Gastroesophageal sphincter (tissue), 4 donors: ENCODE measurements around the gene HIVEP2. TPM values are rescaled to one million over a fixed set of nuclear protein-coding genes. Genes with fewer than 3 reads are reported as not detected.
A peak's percentile ranks its signal among the peaks of the same experiment; 100 is the strongest.

Source experiments
- ATAC-seq: fragments of 150-250 bp; one replicate; pipeline ENCODE4 v1.9.1; 2016; ENCODE audit warnings: mild to moderate bottlenecking, moderate library complexity
- H3K27ac ChIP-seq, 4 donors: fragments of 200-600 bp; sonication (generic) in 3 of 4; 1 replicate in 3 of 4; 2 replicates in 1 of 4; pipeline ENCODE4 v1.5.1; 2016 to 2019
- H3K27me3 ChIP-seq: fragments of 200-600 bp; sonication (generic); one replicate; pipeline ENCODE4 v1.5.1; 2019
- H3K36me3 ChIP-seq, 2 donors: fragments of 200-600 bp; sonication (generic); one replicate each; pipeline ENCODE4 v1.5.1; 2019; ENCODE audit warnings: control low read depth in 1 of 2
- H3K4me1 ChIP-seq, 3 donors: fragments of 200-600 bp; sonication (generic); 1 replicate in 2 of 3; 2 replicates in 1 of 3; pipeline ENCODE4 v1.5.1; 2016 to 2019; ENCODE audit warnings: control low read depth in 2 of 3
- H3K4me3 ChIP-seq, 2 donors: fragments of 200-600 bp; sonication (generic); one replicate each; pipeline ENCODE4 v1.5.1; 2019; ENCODE audit warnings: mild to moderate bottlenecking in 1 of 2, moderate library complexity in 1 of 2
- H3K9me3 ChIP-seq, 3 donors: fragments of 200-600 bp; sonication (generic); one replicate each; pipeline ENCODE4 v1.5.1; 2017 to 2019; ENCODE audit warnings: control low read depth in 2 of 3
- EP300 ChIP-seq: sonication (generic); formaldehyde crosslinking; IDR thresholded peaks from one replicate; pipeline ENCODE4 v1.6.1; 2017; ENCODE audit warnings: antibody characterized with exemption, mild to moderate bottlenecking
- POLR2A ChIP-seq, 2 donors: fragments of 450-650 bp; IDR thresholded peaks; one replicate each; pipeline ENCODE4 v1.6.1; 2017; ENCODE audit warnings: antibody characterized with exemption in 2 of 2, mild to moderate bottlenecking in 2 of 2, moderate library complexity in 1 of 2
- POLR2AphosphoS5 ChIP-seq: sonication (generic); formaldehyde crosslinking; IDR thresholded peaks from one replicate; pipeline ENCODE4 v1.6.1; 2017; ENCODE audit warnings: antibody characterized with exemption
- WGBS, 2 donors: methylation state at CpG; one replicate each; pipeline ENCODE4 v1.1.5; 2018; ENCODE audit warnings: low coverage in 1 of 2; 5-methylcytosine and 5-hydroxymethylcytosine counted together
- total RNA-seq, 4 donors: library from RNA; depleted of rRNA; stranded (reverse); fragments of >200 nt; gene quantifications; one replicate each; pipeline ENCODE4 v1.1.0, GENCODE V29; 2016
- TF ChIP-seq, protein P1 (sequence below), 4 experiments: fragments of 200-600 bp in 2 of 4; fragments of 450-650 bp in 2 of 4; sonication (generic) in 1 of 4; IDR thresholded peaks; one replicate each; pipeline ENCODE4 v1.5.1; 2017 to 2019; ENCODE audit warnings: antibody characterized with exemption in 4 of 4, mild to moderate bottlenecking in 2 of 4, moderate library complexity in 2 of 4

HIVEP2 gene
- total RNA-seq, 4 donors from 2014 or later: 17.1 to 28.1 (median 24.9) TPM

DNA sequence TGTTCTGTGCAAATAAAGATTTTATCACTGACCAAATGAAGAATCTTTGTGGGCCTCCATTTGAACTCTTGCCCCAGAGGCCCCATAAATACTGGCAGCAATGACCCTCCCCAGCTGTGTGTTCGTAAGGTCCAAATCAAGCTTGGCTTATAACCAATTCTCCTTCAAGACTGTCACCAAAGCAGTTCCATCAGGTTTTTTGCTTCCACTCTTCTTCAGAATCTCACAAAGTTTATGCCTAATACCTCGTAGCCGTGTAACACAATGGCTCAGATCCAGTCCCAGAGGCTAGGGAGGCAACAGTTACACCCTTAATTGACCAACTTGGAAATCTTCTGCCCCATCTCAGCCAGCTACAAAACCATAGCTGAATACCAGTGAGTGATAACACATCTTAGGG, 120.5 kb downstream of the HIVEP2 start:
- TF ChIP-seq POLR2A (IDR thresholded peaks at IDR 0.05) (no peak), EP300 (no peak), POLR2AphosphoS5 (no peak)
- Histone ChIP-seq H3K9me3 (no peaks in the 10 kb centered on the region), H3K27ac (no peak overlapping the region), H3K36me3 (no peaks in the 10 kb centered on the region), H3K4me1 (peaks cover 12 to 64% (median 22%) of the 10 kb centered on the region in 3 donors), H3K27me3 (no peaks in the 10 kb centered on the region), H3K4me3 (no peak overlapping the region)
- WGBS, 2 donors: 18 to 41% methylated on average over 3 of the region's 3 CpGs
- ATAC-seq: no peak

DNA sequence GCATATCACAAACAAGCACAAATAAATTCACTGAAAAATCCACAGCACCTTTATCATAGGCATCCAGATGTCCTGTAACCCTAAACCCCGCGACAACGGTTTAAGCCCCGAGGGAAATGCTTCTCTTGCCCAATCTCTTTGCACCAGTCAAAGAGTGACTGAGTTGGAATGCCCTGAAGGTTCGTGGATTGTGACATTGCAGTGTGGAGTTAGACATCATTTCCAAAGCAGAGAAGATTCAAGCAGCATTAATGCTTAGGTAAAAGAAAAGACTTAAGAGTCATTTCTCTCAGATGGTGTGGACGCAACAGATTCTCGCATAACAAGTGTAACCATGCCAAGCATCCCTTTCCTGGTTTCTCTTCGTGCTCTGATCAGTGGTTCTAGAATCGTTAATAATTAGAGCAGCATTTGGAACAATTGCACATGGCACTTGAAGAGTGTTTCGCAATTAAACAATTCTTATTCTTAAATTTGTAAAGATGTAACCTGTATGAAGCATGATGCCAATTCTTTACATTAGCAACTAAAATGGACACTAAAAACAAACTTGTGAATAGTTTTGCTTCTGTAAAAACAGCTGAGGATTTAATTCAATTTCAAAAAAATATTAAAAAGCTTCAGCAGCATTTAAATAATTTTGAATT, 121.6 kb downstream of the HIVEP2 start:
- Histone ChIP-seq H3K4me1 (peaks cover 12 to 71% (median 22%) of the 10 kb centered on the region in 3 donors), H3K27ac (no peak overlapping the region), H3K27me3 (no peaks in the 10 kb centered on the region), H3K36me3 (no peaks in the 10 kb centered on the region), H3K9me3 (no peaks in the 10 kb centered on the region), H3K4me3 (no peak overlapping the region)
- WGBS, 2 donors: 83 to 89% methylated on average over 7 to 10 of the region's 10 CpGs
- no peak for TF ChIP-seq POLR2A (IDR thresholded peaks at IDR 0.05)
- TF ChIP-seq EP300: no peak
- TF ChIP-seq, protein P1, sequence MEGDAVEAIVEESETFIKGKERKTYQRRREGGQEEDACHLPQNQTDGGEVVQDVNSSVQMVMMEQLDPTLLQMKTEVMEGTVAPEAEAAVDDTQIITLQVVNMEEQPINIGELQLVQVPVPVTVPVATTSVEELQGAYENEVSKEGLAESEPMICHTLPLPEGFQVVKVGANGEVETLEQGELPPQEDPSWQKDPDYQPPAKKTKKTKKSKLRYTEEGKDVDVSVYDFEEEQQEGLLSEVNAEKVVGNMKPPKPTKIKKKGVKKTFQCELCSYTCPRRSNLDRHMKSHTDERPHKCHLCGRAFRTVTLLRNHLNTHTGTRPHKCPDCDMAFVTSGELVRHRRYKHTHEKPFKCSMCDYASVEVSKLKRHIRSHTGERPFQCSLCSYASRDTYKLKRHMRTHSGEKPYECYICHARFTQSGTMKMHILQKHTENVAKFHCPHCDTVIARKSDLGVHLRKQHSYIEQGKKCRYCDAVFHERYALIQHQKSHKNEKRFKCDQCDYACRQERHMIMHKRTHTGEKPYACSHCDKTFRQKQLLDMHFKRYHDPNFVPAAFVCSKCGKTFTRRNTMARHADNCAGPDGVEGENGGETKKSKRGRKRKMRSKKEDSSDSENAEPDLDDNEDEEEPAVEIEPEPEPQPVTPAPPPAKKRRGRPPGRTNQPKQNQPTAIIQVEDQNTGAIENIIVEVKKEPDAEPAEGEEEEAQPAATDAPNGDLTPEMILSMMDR (IDR thresholded peaks at IDR 0.05): no peak
- no peak for TF ChIP-seq POLR2AphosphoS5
- peak; percentile 20 for ATAC-seq

DNA sequence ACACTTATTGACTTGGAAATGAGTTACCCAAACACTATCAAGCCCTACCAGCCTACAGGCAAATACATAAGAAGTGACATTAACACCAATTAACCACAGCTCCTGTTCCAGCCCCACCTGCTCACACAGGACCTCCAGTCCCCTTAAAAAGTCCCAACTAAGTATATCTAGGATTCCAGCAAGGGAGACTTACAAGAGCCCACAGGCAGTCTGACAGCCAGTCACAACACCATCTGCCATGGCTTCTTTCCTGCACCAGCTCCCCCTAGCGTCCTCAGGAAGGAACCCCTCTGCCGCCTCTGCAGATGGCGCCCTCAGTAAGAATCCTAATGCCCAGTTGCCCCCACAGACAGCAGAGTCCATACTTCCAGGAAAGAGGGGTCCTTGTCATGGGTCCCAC, 122.1 kb downstream of the HIVEP2 start:
- Histone ChIP-seq H3K27me3 (no peaks in the 10 kb centered on the region), H3K27ac (no peak overlapping the region), H3K36me3 (no peaks in the 10 kb centered on the region), H3K4me1 (peaks cover 12 to 68% (median 22%) of the 10 kb centered on the region in 3 donors), H3K4me3 (no peak overlapping the region), H3K9me3 (no peaks in the 10 kb centered on the region)
- TF ChIP-seq POLR2AphosphoS5: no peak
- TF ChIP-seq, protein P1 (IDR thresholded peaks at IDR 0.05): peak in 1 of 4 experiments; percentile 17
- no peak for ATAC-seq
- WGBS, 2 donors: 60 to 67% methylated on average over 1 to 3 of the region's 3 CpGs

DNA sequence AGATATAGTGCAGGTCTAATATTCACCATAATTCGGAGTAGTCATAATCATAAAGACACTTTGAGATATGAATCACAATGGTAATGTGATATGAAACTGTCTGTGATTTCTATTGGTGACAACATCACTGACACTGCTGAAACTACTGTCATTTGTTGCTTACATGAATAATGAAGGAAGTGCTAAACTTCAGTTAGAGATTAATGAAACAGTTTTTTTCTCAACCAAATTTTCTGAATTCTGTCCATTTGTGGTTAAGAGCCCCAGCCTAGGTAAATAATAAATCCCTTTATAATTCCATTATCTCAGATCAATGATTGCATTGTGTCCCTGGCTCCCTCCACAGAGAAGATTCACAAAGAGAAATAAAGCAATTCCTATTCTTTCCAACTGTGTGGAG, 122.6 kb downstream of the HIVEP2 start:
- WGBS, 2 donors: 78 to 100% methylated on average over 1 of the region's 1 CpG

DNA sequence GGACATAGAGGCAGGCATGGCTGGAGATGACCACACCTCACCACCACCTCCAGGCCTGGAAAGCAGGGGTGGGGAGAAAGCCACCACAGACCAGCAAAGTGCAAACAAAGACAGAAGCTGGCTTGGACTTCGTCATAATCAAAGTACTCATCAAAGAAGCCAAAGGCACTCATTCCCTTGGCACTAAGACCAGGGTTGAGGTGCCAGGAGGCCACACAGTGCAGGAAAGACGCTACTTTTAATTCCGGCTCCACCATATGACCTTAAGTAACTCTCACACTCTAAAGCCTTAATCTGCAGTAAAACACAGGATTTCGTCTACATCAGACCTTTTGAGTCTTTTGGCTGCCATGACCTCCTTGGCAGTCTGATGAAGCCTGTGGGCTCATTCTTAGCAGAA, 123.1 kb downstream of the HIVEP2 start:
- H3K4me1 ChIP-seq: peaks cover 12 to 59% (median 22%) of the 10 kb centered on the region in 3 donors
- no peaks in the 10 kb centered on the region for H3K9me3 ChIP-seq
- 23 to 25% methylated on average over 3 to 4 of the region's 4 CpGs for WGBS, 2 donors
- no peaks in the 10 kb centered on the region for H3K27me3 ChIP-seq
- H3K27ac ChIP-seq: no peak overlapping the region
- TF ChIP-seq, protein P1 (IDR thresholded peaks at IDR 0.05): no peak
- TF ChIP-seq POLR2A (IDR thresholded peaks at IDR 0.05) (no peak), EP300 (no peak), POLR2AphosphoS5 (no peak)
- no peak for ATAC-seq
- no peak overlapping the region for H3K4me3 ChIP-seq
- no peaks in the 10 kb centered on the region for H3K36me3 ChIP-seq

More for the DNA sequence above, 122.6 kb downstream of the HIVEP2 start:
- no peak for ATAC-seq
- Histone ChIP-seq H3K36me3 (no peaks in the 10 kb centered on the region), H3K4me3 (no peak overlapping the region), H3K27me3 (no peaks in the 10 kb centered on the region), H3K9me3 (no peaks in the 10 kb centered on the region), H3K4me1 (peaks cover 12 to 64% (median 22%) of the 10 kb centered on the region in 3 donors), H3K27ac (no peak overlapping the region)
- no peak for TF ChIP-seq POLR2AphosphoS5
- TF ChIP-seq EP300: no peak
- TF ChIP-seq POLR2A (IDR thresholded peaks at IDR 0.05): no peak
- TF ChIP-seq, protein P1 (IDR thresholded peaks at IDR 0.05): no peak
